Kidney epithelial cell (primary cell): ENCODE results near the gene SEC61G. TPM values are rescaled to one million over a fixed set of nuclear protein-coding genes. Genes with fewer than 3 reads are reported as not detected.
A peak's percentile ranks its signal among the peaks of the same experiment; 100 is the strongest.

Experiments used
- DNase-seq: peaks from one replicate; pipeline ENCODE4 v3.0.0-alpha.2; 2010; ENCODE audit warnings: low read depth
- H3K27me3 ChIP-seq: 2 replicates; pipeline ENCODE4 v1.6.0; 2011; ENCODE audit warnings: low read length; ENCODE audit not compliant: control insufficient read depth, insufficient read depth
- H3K36me3 ChIP-seq: 2 replicates; pipeline ENCODE4 v1.5.1; 2011; ENCODE audit warnings: low read length; ENCODE audit not compliant: control insufficient read depth, insufficient read depth
- H3K4me3 ChIP-seq: 2 replicates; pipeline ENCODE4 v1.5.1; 2011; ENCODE audit warnings: low read depth, mild to moderate bottlenecking, control low read depth, low read length
- total RNA-seq: library from RNA; depleted of rRNA; stranded (reverse); fragments of >200 nt; gene quantifications from 2 replicates; pipeline ENCODE4 v1.2.3, GENCODE V29; 2015
- TF ChIP-seq, protein P1 (sequence below): IDR thresholded peaks from 2 replicates; pipeline ENCODE4 v1.5.1; 2011; ENCODE audit warnings: mild to moderate bottlenecking, moderate library complexity, low read length, control low read depth, inconsistent platforms; ENCODE audit not compliant: insufficient read depth, poor library complexity, severe bottlenecking

The SEC61G gene
- total RNA-seq, 1 donor from 2014 or later = 563 TPM

- TF ChIP-seq, protein P1, sequence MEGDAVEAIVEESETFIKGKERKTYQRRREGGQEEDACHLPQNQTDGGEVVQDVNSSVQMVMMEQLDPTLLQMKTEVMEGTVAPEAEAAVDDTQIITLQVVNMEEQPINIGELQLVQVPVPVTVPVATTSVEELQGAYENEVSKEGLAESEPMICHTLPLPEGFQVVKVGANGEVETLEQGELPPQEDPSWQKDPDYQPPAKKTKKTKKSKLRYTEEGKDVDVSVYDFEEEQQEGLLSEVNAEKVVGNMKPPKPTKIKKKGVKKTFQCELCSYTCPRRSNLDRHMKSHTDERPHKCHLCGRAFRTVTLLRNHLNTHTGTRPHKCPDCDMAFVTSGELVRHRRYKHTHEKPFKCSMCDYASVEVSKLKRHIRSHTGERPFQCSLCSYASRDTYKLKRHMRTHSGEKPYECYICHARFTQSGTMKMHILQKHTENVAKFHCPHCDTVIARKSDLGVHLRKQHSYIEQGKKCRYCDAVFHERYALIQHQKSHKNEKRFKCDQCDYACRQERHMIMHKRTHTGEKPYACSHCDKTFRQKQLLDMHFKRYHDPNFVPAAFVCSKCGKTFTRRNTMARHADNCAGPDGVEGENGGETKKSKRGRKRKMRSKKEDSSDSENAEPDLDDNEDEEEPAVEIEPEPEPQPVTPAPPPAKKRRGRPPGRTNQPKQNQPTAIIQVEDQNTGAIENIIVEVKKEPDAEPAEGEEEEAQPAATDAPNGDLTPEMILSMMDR = no peak
- no peak for DNase-seq
- Histone ChIP-seq H3K27me3 (no peaks in the 10 kb centered on the region), H3K36me3 (no peaks in the 10 kb centered on the region), H3K4me3 (no peak overlapping the region)
Observed at GRCh38 chr7:54796853-54797252, 37.8 kb upstream of the SEC61G start.

DNA sequence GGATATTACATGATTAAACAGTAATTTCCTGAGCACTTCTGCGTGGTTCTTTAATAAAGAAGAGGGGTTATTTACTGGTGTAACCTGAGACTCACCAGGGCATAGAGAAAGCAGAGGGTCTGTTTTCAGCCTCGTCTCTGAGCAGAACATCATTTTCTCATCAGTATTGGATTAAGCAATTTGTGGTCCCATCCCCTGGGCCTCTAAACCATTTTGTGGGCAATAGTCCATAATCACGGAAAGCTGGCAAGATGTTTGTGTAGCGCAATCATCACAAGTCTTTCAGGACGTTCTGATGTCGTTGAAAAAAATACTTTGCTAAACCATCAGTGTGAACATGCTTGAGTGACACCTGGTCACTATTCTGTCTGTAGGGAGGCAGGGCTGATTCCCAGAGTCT, 37.1 kb upstream of the SEC61G start:
- no peaks in the 10 kb centered on the region for H3K27me3 ChIP-seq
- H3K4me3 ChIP-seq = no peak overlapping the region
- H3K36me3 ChIP-seq = no peaks in the 10 kb centered on the region
- TF ChIP-seq, protein P1 = no peak
- no peak for DNase-seq

DNA sequence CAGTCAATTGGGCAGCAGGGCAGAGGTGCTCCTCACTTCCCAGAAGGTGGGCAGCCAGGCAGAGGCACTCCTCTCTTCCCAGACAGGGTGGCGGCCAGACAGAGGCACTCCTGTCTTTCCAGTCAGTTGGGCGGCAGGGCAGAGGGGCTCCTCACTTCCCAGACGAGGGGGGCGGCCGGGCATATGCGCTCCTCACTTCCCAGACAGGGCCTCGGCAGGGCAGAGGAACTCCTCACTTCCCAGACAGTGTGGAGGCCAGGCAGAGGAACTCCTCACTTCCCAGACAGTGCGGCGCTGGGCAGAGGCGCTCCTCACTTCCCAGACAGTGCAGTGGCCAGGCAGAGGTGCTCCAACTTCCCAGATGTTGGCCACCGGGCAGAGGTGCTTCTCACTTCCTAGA, 33.4 kb upstream of the SEC61G start:
- Histone ChIP-seq H3K36me3 (no peaks in the 10 kb centered on the region), H3K27me3 (no peaks in the 10 kb centered on the region), H3K4me3 (no peak overlapping the region)
- TF ChIP-seq, protein P1 = no peak
- DNase-seq = no peak

DNA sequence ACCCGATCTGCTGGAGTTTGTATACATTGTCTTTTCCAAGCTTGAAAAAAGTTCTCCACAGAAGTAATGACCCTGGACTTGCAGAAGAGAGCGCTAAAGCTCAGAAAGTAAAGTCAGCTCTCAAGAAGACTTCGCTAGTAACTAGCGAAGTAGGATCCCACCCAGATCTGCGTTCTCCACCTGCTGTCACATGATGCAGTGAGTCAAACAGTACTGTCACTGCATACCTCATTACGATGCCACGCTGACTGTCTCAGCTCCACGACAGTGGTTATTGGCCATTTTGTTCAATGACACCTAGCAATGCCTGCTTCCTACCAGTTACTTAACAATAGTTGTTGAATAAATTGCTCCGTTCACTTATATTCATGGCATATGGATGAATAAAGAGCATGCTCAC, 29.7 kb upstream of the SEC61G start:
- TF ChIP-seq, protein P1 = peak; percentile 77
- Histone ChIP-seq H3K36me3 (no peaks in the 10 kb centered on the region), H3K27me3 (no peaks in the 10 kb centered on the region), H3K4me3 (no peak overlapping the region)
- peak; percentile 82 for DNase-seq

GRCh38 chr7:54785261-54785660, 26.2 kb upstream of the SEC61G start:
- TF ChIP-seq, protein P1 = no peak
- Histone ChIP-seq H3K36me3 (no peaks in the 10 kb centered on the region), H3K27me3 (no peaks in the 10 kb centered on the region), H3K4me3 (no peak overlapping the region)
- no peak for DNase-seq

- no peak for DNase-seq
- TF ChIP-seq, protein P1 = no peak
Observed at GRCh38 chr7:54783952-54784351, 24.9 kb upstream of the SEC61G start.

More at GRCh38 chr7:54783952-54784351, 24.9 kb upstream of the SEC61G start:
- H3K4me3 ChIP-seq = no peak overlapping the region
- H3K36me3 ChIP-seq = no peaks in the 10 kb centered on the region
- H3K27me3 ChIP-seq = no peaks in the 10 kb centered on the region
